GM13976 (cell line): ENCODE data around the gene KCTD16.

Experiments
- DNase-seq: peaks from one replicate; pipeline ENCODE4 v3.0.0; 2012; ENCODE audit warnings: low spot score
- in situ Hi-C: fragments of 300-500 bp; cut with MboI; formaldehyde crosslinking; loops from one replicate; pipeline ENCODE4 v1.12.0; 2022; ENCODE audit warnings: low sequenced_read_pairs, mixed read lengths, inconsistent platforms; ENCODE audit not compliant: unreplicated experiment
- TF ChIP-seq, protein P1 (sequence below): IDR thresholded peaks from 2 replicates; pipeline ENCODE4 v1.5.1; 2012; ENCODE audit warnings: borderline replicate concordance, mild to moderate bottlenecking; ENCODE audit not compliant: insufficient read depth; ENCODE audit errors: extremely low read depth, missing control alignments, control extremely low read depth

The KCTD16 gene

DNA sequence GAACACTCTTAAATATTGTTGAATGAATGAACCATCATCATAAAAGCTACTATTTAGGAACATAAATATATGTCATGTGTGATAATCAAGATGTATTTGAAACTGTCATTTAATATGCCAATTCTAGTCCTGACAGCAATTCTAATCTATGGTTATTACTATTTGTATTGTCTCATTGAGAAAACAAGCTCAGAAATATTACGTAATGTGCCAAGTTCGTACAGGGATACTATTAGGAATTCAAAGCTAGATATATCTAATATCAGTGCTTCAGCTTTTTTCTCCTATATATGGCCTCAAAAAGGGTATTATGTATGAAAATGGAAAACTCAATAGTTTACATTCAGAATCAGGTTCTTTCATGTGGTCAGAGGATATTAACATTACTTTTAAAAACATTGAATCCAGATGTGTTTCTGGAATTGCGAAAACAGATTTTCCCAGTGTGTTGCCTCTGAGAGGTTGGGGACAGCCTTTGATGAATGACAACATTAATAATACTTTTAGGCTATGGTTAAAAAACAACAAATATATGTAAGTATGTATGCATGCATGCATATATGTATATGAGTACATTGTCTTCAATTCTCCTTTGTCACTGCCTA is 95.1 kb downstream of the KCTD16 start:
- DNase-seq = no peak
- in situ Hi-C loops = no loop called here
- TF ChIP-seq, protein P1, sequence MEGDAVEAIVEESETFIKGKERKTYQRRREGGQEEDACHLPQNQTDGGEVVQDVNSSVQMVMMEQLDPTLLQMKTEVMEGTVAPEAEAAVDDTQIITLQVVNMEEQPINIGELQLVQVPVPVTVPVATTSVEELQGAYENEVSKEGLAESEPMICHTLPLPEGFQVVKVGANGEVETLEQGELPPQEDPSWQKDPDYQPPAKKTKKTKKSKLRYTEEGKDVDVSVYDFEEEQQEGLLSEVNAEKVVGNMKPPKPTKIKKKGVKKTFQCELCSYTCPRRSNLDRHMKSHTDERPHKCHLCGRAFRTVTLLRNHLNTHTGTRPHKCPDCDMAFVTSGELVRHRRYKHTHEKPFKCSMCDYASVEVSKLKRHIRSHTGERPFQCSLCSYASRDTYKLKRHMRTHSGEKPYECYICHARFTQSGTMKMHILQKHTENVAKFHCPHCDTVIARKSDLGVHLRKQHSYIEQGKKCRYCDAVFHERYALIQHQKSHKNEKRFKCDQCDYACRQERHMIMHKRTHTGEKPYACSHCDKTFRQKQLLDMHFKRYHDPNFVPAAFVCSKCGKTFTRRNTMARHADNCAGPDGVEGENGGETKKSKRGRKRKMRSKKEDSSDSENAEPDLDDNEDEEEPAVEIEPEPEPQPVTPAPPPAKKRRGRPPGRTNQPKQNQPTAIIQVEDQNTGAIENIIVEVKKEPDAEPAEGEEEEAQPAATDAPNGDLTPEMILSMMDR = no peak

DNA sequence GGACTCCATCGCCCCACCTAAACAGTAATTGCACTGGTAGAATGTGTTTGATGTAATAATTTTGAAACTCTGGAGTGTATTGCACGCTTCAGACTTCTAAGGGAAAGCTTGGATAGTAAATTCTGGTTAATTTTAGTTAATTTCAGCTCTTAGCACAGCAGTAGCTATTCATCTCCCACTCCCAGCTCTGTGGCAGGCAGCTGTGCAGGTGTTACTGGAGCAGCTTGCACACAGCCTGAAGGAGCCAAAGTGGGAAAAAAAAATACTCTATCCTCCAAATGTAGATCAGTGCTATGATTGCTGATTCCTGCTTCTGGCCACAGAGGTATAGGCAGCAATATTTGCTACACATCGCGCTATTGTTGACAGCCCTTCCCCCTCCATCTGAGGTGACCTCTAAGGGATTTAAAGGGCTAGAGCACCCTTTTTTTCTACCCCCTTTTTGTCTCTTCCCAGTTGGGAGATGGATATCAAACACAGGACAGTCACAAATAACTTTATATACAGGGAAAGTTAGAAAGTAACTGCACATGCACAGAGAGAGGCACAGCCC is 97.4 kb downstream of the KCTD16 start:
- TF ChIP-seq, protein P1 = no peak
- DNase-seq = no peak
- in situ Hi-C loops = no loop called here

DNA sequence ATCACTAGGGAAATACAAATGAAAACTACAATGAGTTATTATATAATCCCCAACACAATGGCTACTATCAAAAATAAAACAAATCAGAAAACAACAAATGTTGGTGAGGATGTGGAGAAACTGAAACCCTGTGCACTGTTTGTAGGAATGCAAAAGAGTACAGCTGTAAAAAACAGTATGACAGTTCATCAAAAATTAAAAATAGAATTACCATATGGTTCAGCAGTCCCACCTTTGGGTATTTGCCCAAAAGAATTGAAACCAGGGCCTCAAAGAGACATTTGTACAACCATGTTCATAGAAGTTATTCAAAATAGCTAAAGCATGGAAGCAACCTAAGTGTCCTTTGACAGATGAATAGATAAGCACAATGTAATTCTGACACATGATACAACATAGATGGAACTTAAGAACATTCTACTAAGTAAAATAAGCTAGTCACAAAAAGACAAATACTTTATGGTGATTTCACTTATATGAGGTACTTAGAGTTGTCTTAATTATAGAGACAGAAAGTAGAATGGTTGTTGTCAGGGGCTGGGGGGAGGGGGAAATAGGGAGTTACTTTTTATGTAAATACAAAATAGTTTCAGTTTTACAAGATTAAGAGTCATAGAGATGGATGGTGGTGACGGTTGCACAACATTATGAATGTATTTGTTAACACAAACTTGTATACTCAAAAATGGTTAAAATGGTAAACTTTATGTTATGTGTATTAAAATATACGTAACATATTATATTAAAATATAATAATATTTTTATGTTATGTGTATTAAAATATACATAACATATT is 102.8 kb downstream of the KCTD16 start:
- TF ChIP-seq, protein P1 = no peak
- no peak for DNase-seq

DNA sequence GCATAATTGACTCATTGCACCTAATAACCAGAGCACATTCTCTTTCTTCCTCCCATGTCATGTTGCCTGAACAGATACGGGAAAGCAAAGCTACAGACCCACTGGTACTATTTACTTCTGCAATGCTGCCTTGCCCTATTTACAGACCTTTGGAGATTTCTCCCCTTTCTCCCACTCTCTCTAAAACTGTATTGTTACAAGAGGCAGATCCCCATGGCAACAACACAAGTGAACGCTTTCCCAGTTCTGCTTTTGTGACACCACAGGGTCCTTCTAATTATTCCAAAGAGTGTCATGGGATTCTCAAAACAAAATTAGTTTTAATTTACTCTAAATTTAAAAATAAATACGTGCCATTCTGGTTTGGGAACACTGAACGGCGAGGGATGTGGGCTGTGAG is 104.7 kb downstream of the KCTD16 start:
- in situ Hi-C loops = no loop called here
- DNase-seq = no peak
- TF ChIP-seq, protein P1 = no peak

More for the DNA sequence above, 102.8 kb downstream of the KCTD16 start:
- in situ Hi-C loops = no loop called here

DNA sequence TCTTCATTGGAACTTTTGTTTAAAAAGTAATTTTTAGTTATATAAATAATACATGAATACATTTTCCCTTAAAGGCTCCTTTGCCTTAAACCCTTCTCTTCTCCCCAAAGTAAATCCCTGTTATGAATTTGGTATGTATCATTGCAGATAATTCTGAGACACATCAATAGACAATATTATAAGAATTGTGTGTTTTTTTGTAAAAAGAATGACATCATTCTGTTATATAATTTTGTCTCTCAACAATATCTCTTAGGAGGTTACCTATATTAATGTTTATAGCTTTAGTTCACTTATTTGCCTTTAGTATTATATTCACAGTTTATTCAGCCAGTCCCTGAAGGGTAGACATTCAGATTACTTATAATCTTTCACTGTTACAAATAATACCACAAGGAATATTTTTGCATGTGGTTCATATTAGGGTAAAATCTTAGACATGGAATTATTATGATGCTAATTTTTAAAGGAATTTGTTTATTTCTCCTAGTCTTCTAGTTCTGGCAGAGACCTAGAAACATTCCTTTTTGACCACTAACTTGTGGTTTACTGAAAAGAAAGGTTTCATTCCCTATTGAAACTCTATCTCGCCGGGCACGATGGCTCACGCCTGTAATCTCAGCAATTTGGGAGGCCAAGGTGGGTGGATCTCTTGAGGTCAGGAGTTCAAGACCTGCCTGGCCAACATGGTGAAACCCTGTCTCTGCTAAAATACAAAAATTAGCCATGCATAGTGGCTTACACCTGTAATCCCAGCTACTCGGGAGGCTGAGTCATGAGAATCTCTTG is 105.6 kb downstream of the KCTD16 start:
- DNase-seq = no peak
- TF ChIP-seq, protein P1 = no peak
- in situ Hi-C loops = no loop called here

DNA sequence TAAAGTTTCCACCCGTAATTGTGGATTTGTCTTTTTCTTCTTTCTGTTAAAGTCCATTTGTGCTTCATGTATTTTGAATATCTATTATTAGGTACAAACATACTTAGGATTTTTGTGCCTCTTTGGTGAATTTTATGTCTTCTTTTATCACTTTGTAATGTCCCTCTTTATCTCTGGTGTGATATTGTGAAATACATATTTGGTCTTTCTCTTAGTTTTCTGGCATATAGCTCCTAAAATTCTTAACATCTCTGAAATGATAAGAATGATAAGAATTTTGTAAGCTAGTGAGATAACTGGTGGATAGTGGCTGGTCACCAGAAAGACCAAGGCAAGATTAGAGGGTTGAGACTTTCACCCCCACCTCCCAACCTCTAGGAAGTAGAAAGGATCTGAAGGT is 111.1 kb downstream of the KCTD16 start:
- DNase-seq = no peak
- in situ Hi-C loops = no loop called here
- TF ChIP-seq, protein P1 = no peak
